Stimulated activated CD4-positive, alpha-beta T cell treated with anti-CD3 and anti-CD28 coated beads, Interleukin-4, amount 100 ng/mL, for 24 hours (primary cell): ENCODE results near the gene MTFMT.

Experiments used
- DNase-seq: peaks from one replicate; pipeline ENCODE4 v3.0.0-alpha.2; 2020

MTFMT gene

GRCh38 chr15:64981812-64982431 is 47.5 kb downstream of the MTFMT start:
- no peak for DNase-seq

DNA sequence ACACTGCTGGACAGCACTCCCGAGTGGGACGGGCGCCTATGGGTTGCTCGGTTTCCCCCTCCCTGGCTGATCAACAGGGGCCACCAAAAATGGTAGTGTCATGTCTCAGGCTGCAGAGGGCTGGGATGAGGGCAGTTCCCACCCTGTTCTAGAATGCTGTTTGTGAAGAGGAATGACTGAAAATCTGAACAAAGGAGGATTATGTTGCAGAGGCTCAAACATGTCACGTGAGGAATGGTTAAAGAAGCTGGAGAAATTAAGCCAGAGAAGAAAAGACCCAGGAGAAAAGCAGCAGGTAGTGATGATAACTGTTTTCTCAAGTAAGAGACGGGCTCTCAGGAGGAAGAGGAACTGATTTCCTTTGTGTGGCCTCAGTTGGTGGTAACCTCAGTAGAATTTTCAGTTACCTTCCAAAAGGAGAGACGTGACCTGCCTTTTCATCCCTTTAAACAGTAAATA is 50.2 kb downstream of the MTFMT start:
- DNase-seq: no peak

GRCh38 chr15:64975390-64975789 is 54.0 kb downstream of the MTFMT start:
- no peak for DNase-seq

DNA sequence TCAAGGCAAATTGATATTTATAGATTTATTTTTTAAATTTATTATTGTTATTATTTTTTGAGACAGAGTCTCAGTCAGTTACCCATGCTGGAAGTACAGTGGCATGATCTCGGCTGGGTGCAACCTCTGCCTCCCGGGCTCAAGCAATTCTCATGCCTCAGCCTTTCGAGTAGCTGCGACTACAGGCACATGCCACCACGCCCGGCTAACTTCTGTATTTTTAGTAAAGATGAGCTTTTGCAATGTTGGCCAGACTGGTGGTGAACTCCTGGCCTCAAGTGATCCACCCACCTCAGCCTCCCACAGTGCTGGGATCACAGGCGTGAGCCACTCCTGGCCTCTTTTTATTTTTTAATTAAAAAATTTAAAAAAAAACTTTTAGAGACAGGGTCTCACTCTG is 58.7 kb downstream of the MTFMT start:
- DNase-seq: no peak

DNA sequence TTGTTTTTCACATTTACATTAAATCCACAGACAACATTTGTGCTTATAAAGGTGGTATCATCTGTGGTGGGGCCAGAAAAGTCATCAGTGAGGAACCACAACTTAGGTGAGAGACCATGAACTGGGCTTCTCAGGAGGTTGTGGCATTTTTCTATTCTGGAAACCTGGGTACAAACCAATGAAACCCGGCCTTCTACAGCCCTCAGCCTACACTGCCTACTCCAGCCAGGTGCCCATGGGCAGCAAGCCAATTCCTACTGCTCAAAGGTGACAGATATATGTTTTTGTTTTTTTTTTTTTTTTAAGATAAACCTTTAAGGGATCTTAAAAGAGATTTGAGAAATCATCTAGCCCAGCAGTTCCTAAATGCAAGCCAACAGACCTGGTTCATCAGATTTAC is 60.0 kb downstream of the MTFMT start:
- no peak for DNase-seq

DNA sequence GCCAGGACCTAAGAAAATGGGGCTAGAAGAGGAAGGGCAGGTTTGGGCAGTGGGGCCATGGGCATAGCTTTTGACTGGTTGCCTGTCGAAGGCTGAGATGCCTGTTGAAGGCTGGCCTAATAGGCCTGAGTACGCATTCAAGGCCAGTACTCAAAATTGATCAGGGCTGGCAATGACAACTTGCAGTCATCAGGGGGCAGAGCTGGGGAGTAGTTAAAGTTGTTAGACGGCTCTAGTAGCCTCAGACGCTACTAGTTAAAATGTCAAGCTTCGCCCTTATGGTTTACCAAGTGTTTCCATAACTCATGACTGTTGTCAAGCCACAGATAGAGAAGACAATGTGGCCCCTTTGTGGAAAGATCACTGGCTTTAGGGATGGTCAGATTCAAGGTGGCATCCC is 68.4 kb downstream of the MTFMT start:
- DNase-seq: no peak

DNA sequence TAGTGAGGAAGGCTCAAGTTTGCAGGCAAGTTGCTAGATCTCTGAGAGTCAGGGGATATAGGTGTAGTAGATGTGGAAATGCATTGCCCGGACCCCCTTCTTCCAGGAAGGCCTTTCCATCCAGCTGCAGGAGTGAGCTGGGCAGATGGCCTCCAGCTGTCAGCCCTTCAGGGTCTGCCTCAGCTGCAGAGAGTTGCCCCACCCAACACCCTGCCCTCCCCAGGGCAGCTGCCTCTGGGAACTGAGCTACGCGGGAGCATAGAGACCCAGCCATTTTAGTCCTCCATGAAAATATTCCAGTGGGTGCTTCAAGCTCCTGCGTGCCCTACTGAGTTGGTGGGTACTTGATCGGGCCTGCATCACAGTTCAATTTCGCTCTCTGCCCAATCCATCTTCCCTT is 69.3 kb downstream of the MTFMT start:
- no peak for DNase-seq

GRCh38 chr15:64959128-64959527 is 70.3 kb downstream of the MTFMT start:
- no peak for DNase-seq

DNA sequence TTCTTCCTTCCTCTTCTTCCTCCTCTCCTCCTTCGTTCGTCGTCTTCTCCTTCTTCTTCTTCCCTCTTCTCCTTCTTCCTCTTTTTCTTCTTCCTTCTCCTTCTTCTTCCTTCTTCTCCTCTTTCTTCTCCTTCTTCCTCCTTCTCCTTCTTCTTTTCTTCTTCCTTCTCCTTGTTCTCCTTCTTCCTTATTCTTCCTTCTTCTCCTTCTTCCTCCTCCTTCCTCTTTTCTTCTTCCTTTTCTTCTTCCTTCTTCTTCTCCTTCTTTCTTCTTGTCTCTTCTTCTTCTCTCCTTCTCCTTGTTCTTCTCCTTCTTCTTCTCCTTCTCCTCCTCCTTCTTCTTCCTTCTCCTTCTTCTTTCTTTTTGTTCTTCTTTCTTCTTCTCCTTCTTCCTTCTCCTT is 75.0 kb downstream of the MTFMT start:
- DNase-seq: no peak

- no peak for DNase-seq
These were observed 77.5 kb downstream of the MTFMT start for GRCh38 chr15:64951777-64952418.
